ENCODE measurements around the gene OR2K2.

- no peak for TF ChIP-seq POLR2A (IDR thresholded peaks at IDR 0.05)
- TF ChIP-seq, protein P1, sequence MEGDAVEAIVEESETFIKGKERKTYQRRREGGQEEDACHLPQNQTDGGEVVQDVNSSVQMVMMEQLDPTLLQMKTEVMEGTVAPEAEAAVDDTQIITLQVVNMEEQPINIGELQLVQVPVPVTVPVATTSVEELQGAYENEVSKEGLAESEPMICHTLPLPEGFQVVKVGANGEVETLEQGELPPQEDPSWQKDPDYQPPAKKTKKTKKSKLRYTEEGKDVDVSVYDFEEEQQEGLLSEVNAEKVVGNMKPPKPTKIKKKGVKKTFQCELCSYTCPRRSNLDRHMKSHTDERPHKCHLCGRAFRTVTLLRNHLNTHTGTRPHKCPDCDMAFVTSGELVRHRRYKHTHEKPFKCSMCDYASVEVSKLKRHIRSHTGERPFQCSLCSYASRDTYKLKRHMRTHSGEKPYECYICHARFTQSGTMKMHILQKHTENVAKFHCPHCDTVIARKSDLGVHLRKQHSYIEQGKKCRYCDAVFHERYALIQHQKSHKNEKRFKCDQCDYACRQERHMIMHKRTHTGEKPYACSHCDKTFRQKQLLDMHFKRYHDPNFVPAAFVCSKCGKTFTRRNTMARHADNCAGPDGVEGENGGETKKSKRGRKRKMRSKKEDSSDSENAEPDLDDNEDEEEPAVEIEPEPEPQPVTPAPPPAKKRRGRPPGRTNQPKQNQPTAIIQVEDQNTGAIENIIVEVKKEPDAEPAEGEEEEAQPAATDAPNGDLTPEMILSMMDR (IDR thresholded peaks at IDR 0.05): no peak
Measured at GRCh38 chr9:111305914-111306313, 24.1 kb downstream of the OR2K2 start.

All from lower leg skin (tissue), 3 donors.